Bronchial epithelial cell (primary cell): ENCODE data around the gene PLK1. TPM values are rescaled to one million over a fixed set of nuclear protein-coding genes. Genes with fewer than 3 reads are reported as not detected.
"Not testable (repeated sequence)": the region's sequence is repeated elsewhere in the genome, so short reads cannot be mapped to it uniquely, and the experiment has no call there.

Source experiments
- DNase-seq: peaks from one replicate; pipeline ENCODE4 v3.0.0-alpha.2; 2010; ENCODE audit warnings: low read depth
- FAIRE-seq: peaks from 2 replicates; lab custom pipeline; 2011; peaks lifted over from hg19 to GRCh38; lab: Jason Lieb, UNC
- H3K27me3 ChIP-seq: 2 replicates; pipeline ENCODE4 v1.5.1; 2011; ENCODE audit warnings: low read length; ENCODE audit not compliant: control insufficient read depth, insufficient read depth
- H3K36me3 ChIP-seq: 2 replicates; pipeline ENCODE4 v1.5.1; 2011; ENCODE audit warnings: low read length; ENCODE audit not compliant: control insufficient read depth, insufficient read depth
- H3K4me3 ChIP-seq: 2 replicates; pipeline ENCODE4 v1.5.1; 2011; ENCODE audit warnings: mild to moderate bottlenecking, low read depth, low read length, control low read depth
- total RNA-seq: library from RNA; depleted of rRNA; stranded (reverse); fragments of >200 nt; gene quantifications from 2 replicates; pipeline ENCODE4 v1.2.1, GENCODE V29; 2014
- TF ChIP-seq, protein P1 (sequence below): IDR thresholded peaks from 2 replicates; pipeline ENCODE4 v1.5.1; 2011; ENCODE audit warnings: mild to moderate bottlenecking, moderate library complexity, low read length, control low read depth, inconsistent platforms; ENCODE audit not compliant: insufficient read depth, severe bottlenecking

The PLK1 gene
- total RNA-seq: 1.0 and 1.3 TPM in 2 replicates

DNA sequence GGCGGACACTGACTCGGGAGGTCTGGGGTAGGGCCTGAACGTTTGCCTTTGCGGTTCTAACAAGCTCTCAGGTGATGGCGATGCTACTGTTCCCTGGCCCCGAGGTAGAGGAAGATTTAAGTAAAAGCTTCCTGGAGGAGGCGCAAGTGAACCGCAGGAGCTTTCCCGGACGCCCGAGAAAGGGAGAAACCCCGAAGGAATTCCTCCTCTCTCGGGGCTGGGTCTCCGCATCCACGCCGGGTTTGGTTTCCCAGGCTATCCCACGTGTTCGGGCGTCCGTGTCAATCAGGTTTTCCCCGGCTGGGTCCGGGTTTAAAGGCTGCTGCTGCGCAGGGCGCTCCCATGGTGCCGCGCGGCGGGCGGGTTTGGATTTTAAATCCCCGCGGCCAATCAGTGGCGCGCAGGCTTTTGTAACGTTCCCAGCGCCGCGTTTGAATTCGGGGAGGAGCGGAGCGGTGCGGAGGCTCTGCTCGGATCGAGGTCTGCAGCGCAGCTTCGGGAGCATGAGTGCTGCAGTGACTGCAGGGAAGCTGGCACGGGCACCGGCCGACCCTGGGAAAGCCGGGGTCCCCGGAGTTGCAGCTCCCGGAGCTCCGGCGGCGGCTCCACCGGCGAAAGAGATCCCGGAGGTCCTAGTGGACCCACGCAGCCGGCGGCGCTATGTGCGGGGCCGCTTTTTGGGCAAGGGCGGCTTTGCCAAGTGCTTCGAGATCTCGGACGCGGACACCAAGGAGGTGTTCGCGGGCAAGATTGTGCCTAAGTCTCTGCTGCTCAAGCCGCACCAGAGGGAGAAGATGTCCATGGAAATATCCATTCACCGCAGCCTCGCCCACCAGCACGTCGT is at the start of gene PLK1:
PLK1 (plus strand) TSS at position 460 of the 844 bp plus-strand sequence; CDS start at position 504, 44 bp downstream.
- FAIRE-seq (no peak), DNase-seq (peak; percentile 70)
- H3K27me3 ChIP-seq: no peaks in the 10 kb centered on the region
- peak within 1 kb of the TSS; percentile 52 for H3K4me3 ChIP-seq
- peaks cover 11% of the 10 kb centered on the region for H3K36me3 ChIP-seq
- TF ChIP-seq, protein P1, sequence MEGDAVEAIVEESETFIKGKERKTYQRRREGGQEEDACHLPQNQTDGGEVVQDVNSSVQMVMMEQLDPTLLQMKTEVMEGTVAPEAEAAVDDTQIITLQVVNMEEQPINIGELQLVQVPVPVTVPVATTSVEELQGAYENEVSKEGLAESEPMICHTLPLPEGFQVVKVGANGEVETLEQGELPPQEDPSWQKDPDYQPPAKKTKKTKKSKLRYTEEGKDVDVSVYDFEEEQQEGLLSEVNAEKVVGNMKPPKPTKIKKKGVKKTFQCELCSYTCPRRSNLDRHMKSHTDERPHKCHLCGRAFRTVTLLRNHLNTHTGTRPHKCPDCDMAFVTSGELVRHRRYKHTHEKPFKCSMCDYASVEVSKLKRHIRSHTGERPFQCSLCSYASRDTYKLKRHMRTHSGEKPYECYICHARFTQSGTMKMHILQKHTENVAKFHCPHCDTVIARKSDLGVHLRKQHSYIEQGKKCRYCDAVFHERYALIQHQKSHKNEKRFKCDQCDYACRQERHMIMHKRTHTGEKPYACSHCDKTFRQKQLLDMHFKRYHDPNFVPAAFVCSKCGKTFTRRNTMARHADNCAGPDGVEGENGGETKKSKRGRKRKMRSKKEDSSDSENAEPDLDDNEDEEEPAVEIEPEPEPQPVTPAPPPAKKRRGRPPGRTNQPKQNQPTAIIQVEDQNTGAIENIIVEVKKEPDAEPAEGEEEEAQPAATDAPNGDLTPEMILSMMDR: peak; percentile 59

DNA sequence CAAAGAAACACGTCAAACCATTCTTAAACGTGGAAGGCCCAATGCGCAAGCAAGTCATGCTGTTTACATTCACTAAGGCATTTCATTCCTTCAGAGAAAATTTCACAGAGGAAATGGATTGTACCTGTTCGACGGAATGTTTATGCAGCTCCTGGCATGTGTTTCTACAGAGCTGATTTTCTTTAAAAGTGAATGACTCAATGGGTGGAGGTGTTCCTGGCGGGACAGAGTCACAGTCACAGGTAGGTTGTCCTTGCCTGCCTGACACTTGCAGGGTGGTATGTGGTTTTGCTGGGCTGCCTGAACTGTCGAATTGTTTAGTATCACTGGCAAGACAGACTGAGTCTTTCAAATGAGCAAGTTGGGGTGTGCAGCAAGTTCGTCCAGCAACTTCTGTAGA is 49.2 kb upstream of the PLK1 start:
- H3K4me3 ChIP-seq: no peak overlapping the region
- FAIRE-seq: no peak

DNA sequence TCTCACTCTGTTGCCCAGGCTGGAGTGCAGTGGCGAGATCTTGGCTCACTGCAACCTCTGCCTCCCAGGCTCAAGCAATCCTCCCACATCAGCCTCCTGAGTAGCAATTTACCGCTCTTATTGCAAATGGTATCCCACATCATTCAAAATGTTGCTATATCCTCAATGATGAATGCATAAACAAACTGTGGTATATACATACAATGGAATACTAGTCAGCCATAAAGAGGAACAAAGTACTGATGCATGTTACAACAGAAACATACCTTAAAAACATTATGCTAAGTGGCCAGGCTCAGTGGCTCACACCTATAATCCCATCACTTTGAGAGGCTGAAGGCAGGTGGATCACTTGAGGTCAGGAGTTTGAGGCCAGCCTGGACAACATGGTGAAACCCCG is 46.8 kb upstream of the PLK1 start:
- not testable (repeated sequence) for FAIRE-seq, H3K36me3 ChIP-seq, H3K4me3 ChIP-seq

More for the DNA sequence above, 49.2 kb upstream of the PLK1 start:
- peak; percentile 82 for DNase-seq
- no peaks in the 10 kb centered on the region for H3K27me3 ChIP-seq
- peaks cover 7% of the 10 kb centered on the region for H3K36me3 ChIP-seq
- TF ChIP-seq, protein P1: no peak

DNA sequence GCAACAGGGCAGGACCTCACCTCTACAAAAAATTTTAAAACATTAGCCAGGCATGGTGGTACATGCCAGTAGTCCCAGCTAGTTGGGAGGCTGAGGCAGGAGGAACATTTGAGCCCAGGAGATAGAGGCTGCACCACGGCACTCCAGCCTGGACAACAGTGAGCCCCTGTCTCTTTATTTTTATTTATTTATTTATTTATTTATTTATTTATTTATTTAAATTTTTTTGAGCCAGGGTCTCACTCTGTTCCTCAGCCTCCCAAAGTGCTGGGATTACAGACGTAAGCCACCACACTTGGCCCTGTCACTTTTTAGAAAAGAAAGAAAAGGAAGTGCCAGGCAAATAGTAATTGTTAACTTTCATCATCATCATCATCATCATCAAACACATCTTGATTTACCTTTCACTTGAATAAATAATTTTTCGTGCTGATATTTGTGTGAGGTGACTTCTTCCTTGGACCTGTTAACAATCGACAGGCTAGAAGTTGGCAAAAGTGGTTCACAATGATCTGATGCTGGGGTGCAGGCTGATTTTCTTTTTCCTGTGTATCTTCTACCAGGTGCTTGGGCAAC is 44.1 kb upstream of the PLK1 start:
- DNase-seq (no peak), FAIRE-seq (no peak)
- TF ChIP-seq, protein P1: no peak
- Histone ChIP-seq H3K4me3 (no peak overlapping the region), H3K27me3 (no peaks in the 10 kb centered on the region), H3K36me3 (peaks cover 6% of the 10 kb centered on the region)

More for the DNA sequence above, 46.8 kb upstream of the PLK1 start:
- not testable (repeated sequence) for DNase-seq, H3K27me3 ChIP-seq

DNA sequence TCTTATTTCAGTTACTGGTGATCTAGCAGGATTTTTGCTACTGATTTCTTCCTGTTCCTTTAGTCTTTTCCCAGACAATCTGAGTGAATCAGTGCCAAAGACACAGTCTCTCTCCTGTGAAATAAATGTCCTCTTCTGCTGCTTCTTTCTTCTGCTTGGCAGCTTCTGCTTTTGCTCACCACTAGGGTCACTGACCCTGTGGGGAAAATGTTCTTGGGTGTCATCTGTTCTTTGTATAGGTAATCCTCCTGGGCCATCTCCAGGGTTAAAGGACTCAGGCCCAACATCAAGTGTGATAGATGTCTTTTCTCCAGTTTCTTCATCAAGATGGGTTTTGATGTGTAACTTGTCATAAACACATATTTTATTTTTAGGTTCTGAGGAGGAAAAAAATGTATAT is 42.7 kb upstream of the PLK1 start:
- Histone ChIP-seq H3K27me3 (no peaks in the 10 kb centered on the region), H3K36me3 (peaks cover 6% of the 10 kb centered on the region), H3K4me3 (no peak overlapping the region)
- no peak for DNase-seq
- TF ChIP-seq, protein P1: no peak
- FAIRE-seq: no peak

DNA sequence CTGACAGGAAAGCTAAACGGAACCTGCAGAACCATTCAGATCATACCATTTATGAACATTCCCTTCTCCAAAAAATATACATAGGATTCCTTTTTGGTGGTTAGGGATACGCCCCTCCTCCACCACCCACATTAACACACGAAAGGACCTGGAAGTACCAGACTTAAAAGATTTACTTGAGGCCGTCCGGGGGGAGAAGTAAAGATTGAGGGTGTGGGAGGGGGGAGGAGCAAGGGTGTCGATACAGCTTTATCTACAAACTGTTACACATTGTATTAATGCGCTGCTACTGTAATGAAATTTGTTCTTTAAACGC is 38.1 kb upstream of the PLK1 start:
- Histone ChIP-seq H3K27me3 (no peaks in the 10 kb centered on the region), H3K36me3 (peaks cover 8% of the 10 kb centered on the region), H3K4me3 (peak overlapping the region; percentile 96)
- TF ChIP-seq, protein P1: no peak
- DNase-seq (peak; percentile 22), FAIRE-seq (no peak)
